ENCODE results near the gene KRTAP4-7. TPM values are rescaled to one million over a fixed set of nuclear protein-coding genes. Genes with fewer than 3 reads are reported as not detected.
"Not testable (repeated sequence)": the region's sequence is repeated elsewhere in the genome, so short reads cannot be mapped to it uniquely, and the experiment has no call there.

KRTAP4-7 gene
- total RNA-seq, 1 donor, result 0.72 TPM

DNA sequence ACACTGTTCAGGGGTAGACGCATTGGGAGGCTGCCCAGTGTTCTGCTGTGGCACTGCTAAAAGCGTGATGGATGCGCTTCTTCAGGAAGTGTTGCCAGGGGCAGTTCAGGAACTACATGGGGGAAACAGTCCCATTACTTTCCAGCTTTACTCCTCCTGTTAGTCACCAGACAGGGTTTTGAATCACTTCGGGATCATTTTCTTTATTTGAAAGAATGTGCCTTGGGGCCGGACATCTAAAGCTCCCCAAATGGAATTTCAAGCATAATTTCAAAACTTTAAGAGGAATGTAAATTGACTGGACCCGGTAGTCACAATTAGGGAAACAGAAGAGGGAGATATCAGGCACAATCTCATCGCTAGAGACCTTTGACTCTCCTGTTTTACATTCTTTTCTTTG is 35.5 kb upstream of the KRTAP4-7 start:
- H3K9me3 ChIP-seq (ENCODE audit: low read depth, low read length), result no peaks in the 10 kb centered on the region
- H3K4me1 ChIP-seq (ENCODE audit: insufficient read depth, low read length), result peaks cover 38% of the 10 kb centered on the region
- TF ChIP-seq, protein P1, sequence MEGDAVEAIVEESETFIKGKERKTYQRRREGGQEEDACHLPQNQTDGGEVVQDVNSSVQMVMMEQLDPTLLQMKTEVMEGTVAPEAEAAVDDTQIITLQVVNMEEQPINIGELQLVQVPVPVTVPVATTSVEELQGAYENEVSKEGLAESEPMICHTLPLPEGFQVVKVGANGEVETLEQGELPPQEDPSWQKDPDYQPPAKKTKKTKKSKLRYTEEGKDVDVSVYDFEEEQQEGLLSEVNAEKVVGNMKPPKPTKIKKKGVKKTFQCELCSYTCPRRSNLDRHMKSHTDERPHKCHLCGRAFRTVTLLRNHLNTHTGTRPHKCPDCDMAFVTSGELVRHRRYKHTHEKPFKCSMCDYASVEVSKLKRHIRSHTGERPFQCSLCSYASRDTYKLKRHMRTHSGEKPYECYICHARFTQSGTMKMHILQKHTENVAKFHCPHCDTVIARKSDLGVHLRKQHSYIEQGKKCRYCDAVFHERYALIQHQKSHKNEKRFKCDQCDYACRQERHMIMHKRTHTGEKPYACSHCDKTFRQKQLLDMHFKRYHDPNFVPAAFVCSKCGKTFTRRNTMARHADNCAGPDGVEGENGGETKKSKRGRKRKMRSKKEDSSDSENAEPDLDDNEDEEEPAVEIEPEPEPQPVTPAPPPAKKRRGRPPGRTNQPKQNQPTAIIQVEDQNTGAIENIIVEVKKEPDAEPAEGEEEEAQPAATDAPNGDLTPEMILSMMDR (IDR thresholded peaks at IDR 0.05; ENCODE audit: extremely low read depth, low read depth, low read length), result no peak
- H3K27me3 ChIP-seq (ENCODE audit: insufficient read depth, low read length), result no peaks in the 10 kb centered on the region
- no peaks in the 10 kb centered on the region for H4K20me1 ChIP-seq (ENCODE audit: insufficient read depth, low read length)
- H3K4me3 ChIP-seq (ENCODE audit: insufficient read depth, low read length), result no peak overlapping the region
- H2AFZ ChIP-seq (ENCODE audit: low read length), result peak overlapping the region; percentile 60
- H3K79me2 ChIP-seq (ENCODE audit: insufficient read depth, low read length), result no peaks in the 10 kb centered on the region
- DNase-seq (ENCODE audit: insufficient read length, low spot score, missing footprints), result peak; percentile 97
- no peaks in the 10 kb centered on the region for H3K36me3 ChIP-seq (ENCODE audit: insufficient read depth, low read length)
- peak overlapping the region; percentile 63 for H3K4me2 ChIP-seq (ENCODE audit: insufficient read depth, low read length)
- H3K27ac ChIP-seq (ENCODE audit: low read depth, low read length), result peak overlapping the region; percentile 97

DNA sequence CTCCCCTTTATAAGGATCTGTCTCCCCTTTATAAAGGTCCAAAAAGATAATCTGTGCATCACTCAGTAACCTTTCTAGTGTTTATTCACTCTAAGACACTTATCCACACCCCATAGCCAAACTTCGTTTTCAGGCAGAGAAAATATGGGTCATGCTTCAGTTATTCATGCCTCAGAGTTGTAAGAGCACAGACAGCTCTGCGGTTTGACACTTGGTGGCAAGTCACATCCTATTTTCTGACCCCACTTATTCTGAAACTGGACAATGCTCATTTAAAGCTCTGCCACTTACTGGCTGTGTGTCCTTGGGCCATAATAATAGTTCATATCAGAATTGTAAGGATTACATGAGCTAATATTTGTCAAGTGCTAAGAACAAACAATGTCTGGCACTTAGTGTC is 34.8 kb upstream of the KRTAP4-7 start:
- DNase-seq (ENCODE audit: insufficient read length, low spot score, missing footprints), result peak; percentile 95

DNA sequence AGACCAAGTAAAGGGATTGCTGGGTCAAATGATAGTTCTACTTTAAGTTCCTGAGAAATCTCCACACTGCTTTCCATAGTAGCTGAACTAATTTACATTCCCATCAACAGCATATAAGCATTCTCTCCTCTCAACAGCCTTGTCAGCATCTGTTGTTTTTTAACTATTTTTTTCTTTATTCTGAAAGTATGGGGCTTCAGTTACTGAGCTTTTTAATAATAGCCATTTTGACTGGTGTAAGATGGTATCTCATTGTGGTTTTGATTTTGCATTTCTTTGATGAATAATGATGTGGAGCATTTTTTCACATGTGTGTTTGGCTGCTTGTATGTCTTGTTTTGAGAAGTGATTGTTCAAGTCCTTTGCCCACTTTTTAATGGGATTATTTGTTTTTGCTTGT is 31.4 kb upstream of the KRTAP4-7 start:
- no peak overlapping the region for H2AFZ ChIP-seq (ENCODE audit: low read length)
- H3K36me3 ChIP-seq (ENCODE audit: insufficient read depth, low read length), result no peaks in the 10 kb centered on the region
- no peak overlapping the region for H3K4me3 ChIP-seq (ENCODE audit: insufficient read depth, low read length)

More for the DNA sequence above, 34.8 kb upstream of the KRTAP4-7 start:
- H3K36me3 ChIP-seq (ENCODE audit: insufficient read depth, low read length), result no peaks in the 10 kb centered on the region
- no peaks in the 10 kb centered on the region for H4K20me1 ChIP-seq (ENCODE audit: insufficient read depth, low read length)
- H3K79me2 ChIP-seq (ENCODE audit: insufficient read depth, low read length), result peaks cover 5% of the 10 kb centered on the region
- no peak overlapping the region for H2AFZ ChIP-seq (ENCODE audit: low read length)
- H3K27ac ChIP-seq (ENCODE audit: low read depth, low read length), result peak overlapping the region; percentile 97
- H3K4me3 ChIP-seq (ENCODE audit: insufficient read depth, low read length), result no peak overlapping the region
- H3K27me3 ChIP-seq (ENCODE audit: insufficient read depth, low read length), result no peaks in the 10 kb centered on the region
- H3K4me1 ChIP-seq (ENCODE audit: insufficient read depth, low read length), result peaks cover 38% of the 10 kb centered on the region
- H3K9me3 ChIP-seq (ENCODE audit: low read depth, low read length), result no peaks in the 10 kb centered on the region
- TF ChIP-seq, protein P1 (IDR thresholded peaks at IDR 0.05; ENCODE audit: extremely low read depth, low read depth, low read length), result no peak
- H3K4me2 ChIP-seq (ENCODE audit: insufficient read depth, low read length), result peak overlapping the region; percentile 63

DNA sequence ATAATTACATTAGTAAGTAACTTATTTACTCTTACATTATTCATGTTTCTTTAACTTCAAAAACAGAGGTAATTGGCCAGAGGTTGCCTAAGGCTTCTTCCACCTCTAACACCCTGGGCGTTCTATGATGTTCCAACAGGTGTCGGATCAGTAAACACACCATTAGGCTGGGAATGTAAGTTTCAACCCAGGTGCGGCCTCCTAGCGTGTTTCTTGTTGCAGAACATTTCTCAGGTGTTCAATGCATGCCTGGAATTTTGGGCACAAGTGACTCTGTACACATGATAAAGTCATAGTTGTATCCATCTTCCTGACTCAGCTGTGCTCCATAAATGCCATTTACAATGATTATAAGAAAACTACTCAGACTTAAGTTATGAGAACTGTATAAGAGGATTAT is 29.9 kb upstream of the KRTAP4-7 start:
- Histone ChIP-seq H3K4me2 (ENCODE audit: insufficient read depth, low read length) (no peak overlapping the region), H3K9me3 (ENCODE audit: low read depth, low read length) (peaks cover 2% of the 10 kb centered on the region), H3K27ac (ENCODE audit: low read depth, low read length) (peak overlapping the region; percentile 66), H3K36me3 (ENCODE audit: insufficient read depth, low read length) (no peaks in the 10 kb centered on the region), H3K79me2 (ENCODE audit: insufficient read depth, low read length) (peaks cover 9% of the 10 kb centered on the region), H2AFZ (ENCODE audit: low read length) (no peak overlapping the region), H3K4me1 (ENCODE audit: insufficient read depth, low read length) (peaks cover 28% of the 10 kb centered on the region), H4K20me1 (ENCODE audit: insufficient read depth, low read length) (no peaks in the 10 kb centered on the region), H3K27me3 (ENCODE audit: insufficient read depth, low read length) (no peaks in the 10 kb centered on the region), H3K4me3 (ENCODE audit: insufficient read depth, low read length) (no peak overlapping the region)
- no peak for DNase-seq (ENCODE audit: insufficient read length, low spot score, missing footprints)
- TF ChIP-seq, protein P1 (IDR thresholded peaks at IDR 0.05; ENCODE audit: extremely low read depth, low read depth, low read length), result no peak

More for the DNA sequence above, 31.4 kb upstream of the KRTAP4-7 start:
- TF ChIP-seq, protein P1 (IDR thresholded peaks at IDR 0.05; ENCODE audit: extremely low read depth, low read depth, low read length), result no peak
- Histone ChIP-seq H3K4me2 (ENCODE audit: insufficient read depth, low read length) (no peak overlapping the region), H3K9me3 (ENCODE audit: low read depth, low read length) (peaks cover 2% of the 10 kb centered on the region), H4K20me1 (ENCODE audit: insufficient read depth, low read length) (no peaks in the 10 kb centered on the region), H3K27ac (ENCODE audit: low read depth, low read length) (peak overlapping the region; percentile 66), H3K27me3 (ENCODE audit: insufficient read depth, low read length) (no peaks in the 10 kb centered on the region), H3K79me2 (ENCODE audit: insufficient read depth, low read length) (peaks cover 9% of the 10 kb centered on the region), H3K4me1 (ENCODE audit: insufficient read depth, low read length) (peaks cover 33% of the 10 kb centered on the region)
- DNase-seq (ENCODE audit: insufficient read length, low spot score, missing footprints), result peak; percentile 86

DNA sequence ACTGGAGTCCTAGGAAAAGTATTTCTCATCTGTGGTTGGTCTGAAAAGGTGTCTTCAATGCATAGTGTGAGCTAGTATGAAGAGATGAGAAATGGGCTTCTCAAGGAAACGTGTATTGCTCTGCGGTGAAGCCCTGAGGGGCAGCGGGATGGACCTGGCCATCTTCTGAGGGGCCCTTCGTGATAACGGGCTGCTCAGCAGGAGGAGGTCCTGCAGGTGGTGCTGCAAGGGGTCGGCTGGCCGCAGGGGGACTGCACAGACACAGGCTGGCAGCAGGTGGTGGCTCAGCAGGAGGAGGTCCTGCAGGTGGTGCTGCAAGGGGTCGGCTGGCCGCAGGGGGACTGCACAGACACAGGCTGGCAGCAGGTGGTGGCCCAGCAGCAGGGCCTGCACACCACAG is 29.4 kb upstream of the KRTAP4-7 start:
- not testable (repeated sequence) for H3K79me2 ChIP-seq (ENCODE audit: insufficient read depth, low read length); H3K4me3 ChIP-seq (ENCODE audit: insufficient read depth, low read length); H3K4me2 ChIP-seq (ENCODE audit: insufficient read depth, low read length); H3K27me3 ChIP-seq (ENCODE audit: insufficient read depth, low read length); H3K27ac ChIP-seq (ENCODE audit: low read depth, low read length); H3K36me3 ChIP-seq (ENCODE audit: insufficient read depth, low read length); H3K9me3 ChIP-seq (ENCODE audit: low read depth, low read length); H4K20me1 ChIP-seq (ENCODE audit: insufficient read depth, low read length); H2AFZ ChIP-seq (ENCODE audit: low read length); DNase-seq (ENCODE audit: insufficient read length, low spot score, missing footprints)
- H3K4me1 ChIP-seq (ENCODE audit: insufficient read depth, low read length), result peaks cover 31% of the 10 kb centered on the region

DNA sequence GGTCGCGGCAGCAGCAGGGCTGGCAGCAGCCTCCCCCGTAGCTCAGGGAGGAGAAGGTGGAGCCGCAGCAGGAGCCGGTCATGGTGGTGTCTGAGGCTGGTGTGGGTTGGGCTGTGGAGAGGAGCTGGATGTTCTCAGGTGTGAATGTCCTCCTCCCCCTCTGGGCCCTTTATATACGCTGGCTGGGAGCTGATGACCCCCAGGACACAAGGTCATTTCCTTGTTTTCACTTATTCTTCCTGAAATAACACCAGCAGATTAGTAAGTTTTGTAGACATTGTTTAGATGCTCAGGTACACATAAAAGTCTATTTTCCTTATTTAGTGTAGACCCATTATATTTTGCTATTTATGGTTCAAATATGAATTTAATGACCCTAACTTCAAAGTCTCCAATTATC is 28.8 kb upstream of the KRTAP4-7 start, which contains the start of gene KRTAP2-2:
KRTAP2-2 (minus strand) TSS at position 101 of the 400 bp plus-strand sequence; CDS start at position 82, 19 bp downstream.
- DNase-seq (ENCODE audit: insufficient read length, low spot score, missing footprints); H3K4me2 ChIP-seq (ENCODE audit: insufficient read depth, low read length): not testable (repeated sequence)

More for the DNA sequence above, 28.8 kb upstream of the KRTAP4-7 start, which contains the start of gene KRTAP2-2:
- not testable (repeated sequence) for H4K20me1 ChIP-seq (ENCODE audit: insufficient read depth, low read length); H3K36me3 ChIP-seq (ENCODE audit: insufficient read depth, low read length); H3K27me3 ChIP-seq (ENCODE audit: insufficient read depth, low read length); H3K79me2 ChIP-seq (ENCODE audit: insufficient read depth, low read length); H2AFZ ChIP-seq (ENCODE audit: low read length); H3K9me3 ChIP-seq (ENCODE audit: low read depth, low read length); H3K4me3 ChIP-seq (ENCODE audit: insufficient read depth, low read length)
- H3K4me1 ChIP-seq (ENCODE audit: insufficient read depth, low read length), result peaks cover 34% of the 10 kb centered on the region
- H3K27ac ChIP-seq (ENCODE audit: low read depth, low read length), result peak within 1 kb of the TSS; percentile 66
